ENCODE results near the gene MITD1. TPM values are rescaled to one million over a fixed set of nuclear protein-coding genes. Genes with fewer than 3 reads are reported as not detected.

Gene MITD1
- total RNA-seq, 1 donor from 2014 or later = 20.9 TPM

- Histone ChIP-seq H2AFZ (ENCODE audit: low read depth, low read length) (no peak overlapping the region), H3K27me3 (ENCODE audit: insufficient read depth, low read length) (no peaks in the 10 kb centered on the region), H3K9ac (ENCODE audit: low read length) (no peak overlapping the region), H3K79me2 (ENCODE audit: insufficient read depth, low read length) (peaks cover 4% of the 10 kb centered on the region), H3K9me3 (ENCODE audit: insufficient read depth, low read depth, low read length) (no peaks in the 10 kb centered on the region), H3K4me1 (ENCODE audit: insufficient read depth, low read length) (peaks cover 5% of the 10 kb centered on the region), H3K4me3 (ENCODE audit: insufficient read depth, low read depth, low read length) (no peak overlapping the region), H3K36me3 (ENCODE audit: insufficient read depth, low read length) (no peaks in the 10 kb centered on the region), H4K20me1 (ENCODE audit: insufficient read depth, low read length) (no peaks in the 10 kb centered on the region), H3K4me2 (ENCODE audit: low read length) (no peak overlapping the region), H3K27ac (ENCODE audit: low read depth, low read length) (no peak overlapping the region)
- Mint-ChIP-seq H3K9me3 (ENCODE audit: unreplicated experiment) (no peaks in the 10 kb centered on the region), H3K36me3 (ENCODE audit: low read depth, unreplicated experiment) (no peaks in the 10 kb centered on the region), H3K27me3 (ENCODE audit: low read depth, unreplicated experiment) (no peaks in the 10 kb centered on the region), H3K4me1 (ENCODE audit: low read depth, unreplicated experiment) (peaks cover 6% of the 10 kb centered on the region), H3K4me3 (ENCODE audit: unreplicated experiment) (no peak overlapping the region), H3K27ac (ENCODE audit: unreplicated experiment) (no peak overlapping the region)
- TF ChIP-seq CTCF (IDR thresholded peaks at IDR 0.05; ENCODE audit: insufficient read depth, low read depth, low read length) (no peak), EZH2 (IDR thresholded peaks at IDR 0.05; ENCODE audit: insufficient read depth, low read length) (no peak)
- no peak for FAIRE-seq
- DNase-seq (ENCODE audit: low read depth) = no peak
These were observed 21.3 kb downstream of the MITD1 start for GRCh38 chr2:99159594-99159993.

GRCh38 chr2:99158599-99158998 lies 22.3 kb downstream of the MITD1 start:
- Histone ChIP-seq H3K9ac (ENCODE audit: low read length) (no peak overlapping the region), H3K4me1 (ENCODE audit: insufficient read depth, low read length) (peaks cover 9% of the 10 kb centered on the region), H3K4me2 (ENCODE audit: low read length) (no peak overlapping the region), H3K27ac (ENCODE audit: low read depth, low read length) (no peak overlapping the region), H3K79me2 (ENCODE audit: insufficient read depth, low read length) (peaks cover 4% of the 10 kb centered on the region), H4K20me1 (ENCODE audit: insufficient read depth, low read length) (no peaks in the 10 kb centered on the region), H3K36me3 (ENCODE audit: insufficient read depth, low read length) (no peaks in the 10 kb centered on the region), H3K4me3 (ENCODE audit: insufficient read depth, low read depth, low read length) (no peak overlapping the region), H3K9me3 (ENCODE audit: insufficient read depth, low read depth, low read length) (no peaks in the 10 kb centered on the region), H3K27me3 (ENCODE audit: insufficient read depth, low read length) (no peaks in the 10 kb centered on the region), H2AFZ (ENCODE audit: low read depth, low read length) (no peak overlapping the region)
- FAIRE-seq (no peak), DNase-seq (ENCODE audit: low read depth) (no peak)
- peaks cover 6% of the 10 kb centered on the region for H3K4me1 Mint-ChIP-seq (ENCODE audit: low read depth, unreplicated experiment)
- TF ChIP-seq EZH2 (IDR thresholded peaks at IDR 0.05; ENCODE audit: insufficient read depth, low read length) (no peak), CTCF (IDR thresholded peaks at IDR 0.05; ENCODE audit: insufficient read depth, low read depth, low read length) (no peak)
- H3K27ac Mint-ChIP-seq (ENCODE audit: unreplicated experiment) = no peak overlapping the region
- no peaks in the 10 kb centered on the region for H3K9me3 Mint-ChIP-seq (ENCODE audit: unreplicated experiment)
- no peaks in the 10 kb centered on the region for H3K36me3 Mint-ChIP-seq (ENCODE audit: low read depth, unreplicated experiment)
- H3K4me3 Mint-ChIP-seq (ENCODE audit: unreplicated experiment) = no peak overlapping the region
- H3K27me3 Mint-ChIP-seq (ENCODE audit: low read depth, unreplicated experiment) = no peaks in the 10 kb centered on the region

- H3K4me3 ChIP-seq (ENCODE audit: insufficient read depth, low read depth, low read length) = no peak overlapping the region
- H3K9ac ChIP-seq (ENCODE audit: low read length) = no peak overlapping the region
- H3K79me2 ChIP-seq (ENCODE audit: insufficient read depth, low read length) = peaks cover 4% of the 10 kb centered on the region
- H3K4me1 Mint-ChIP-seq (ENCODE audit: low read depth, unreplicated experiment) = peaks cover 6% of the 10 kb centered on the region
- no peaks in the 10 kb centered on the region for H3K27me3 Mint-ChIP-seq (ENCODE audit: low read depth, unreplicated experiment)
- H3K9me3 Mint-ChIP-seq (ENCODE audit: unreplicated experiment) = no peaks in the 10 kb centered on the region
- H4K20me1 ChIP-seq (ENCODE audit: insufficient read depth, low read length) = no peaks in the 10 kb centered on the region
- H3K4me1 ChIP-seq (ENCODE audit: insufficient read depth, low read length) = peaks cover 9% of the 10 kb centered on the region
- TF ChIP-seq EZH2 (IDR thresholded peaks at IDR 0.05; ENCODE audit: insufficient read depth, low read length) (no peak), CTCF (IDR thresholded peaks at IDR 0.05; ENCODE audit: insufficient read depth, low read depth, low read length) (no peak)
- no peak overlapping the region for H3K4me2 ChIP-seq (ENCODE audit: low read length)
- no peak overlapping the region for H3K4me3 Mint-ChIP-seq (ENCODE audit: unreplicated experiment)
- H3K36me3 Mint-ChIP-seq (ENCODE audit: low read depth, unreplicated experiment) = no peaks in the 10 kb centered on the region
- H3K36me3 ChIP-seq (ENCODE audit: insufficient read depth, low read length) = no peaks in the 10 kb centered on the region
- H3K9me3 ChIP-seq (ENCODE audit: insufficient read depth, low read depth, low read length) = no peaks in the 10 kb centered on the region
- FAIRE-seq (no peak), DNase-seq (ENCODE audit: low read depth) (no peak)
- no peaks in the 10 kb centered on the region for H3K27me3 ChIP-seq (ENCODE audit: insufficient read depth, low read length)
- H3K27ac Mint-ChIP-seq (ENCODE audit: unreplicated experiment) = no peak overlapping the region
- H3K27ac ChIP-seq (ENCODE audit: low read depth, low read length) = no peak overlapping the region
- H2AFZ ChIP-seq (ENCODE audit: low read depth, low read length) = no peak overlapping the region
These were observed 24.0 kb downstream of the MITD1 start for GRCh38 chr2:99156891-99157290.
